GM23248 (cell line): ENCODE data around the gene SULT6B1. TPM values are rescaled to one million over a fixed set of nuclear protein-coding genes. Genes with fewer than 3 reads are reported as not detected.
"Not testable (repeated sequence)": the region's sequence is repeated elsewhere in the genome, so short reads cannot be mapped to it uniquely, and the experiment has no call there.

ENCODE experiments used
- DNase-seq: peaks from one replicate; pipeline ENCODE4 v3.0.0-alpha.2; 2015
- H2AFZ ChIP-seq: fragments of 200-600 bp; sonication (generic); 2 replicates; pipeline ENCODE4 v1.6.1; 2016; ENCODE audit warnings: antibody characterized with exemption
- H3F3A ChIP-seq: fragments of 200-600 bp; sonication (generic); 2 replicates; pipeline ENCODE4 v1.6.1; 2016; ENCODE audit warnings: mild to moderate bottlenecking, antibody characterized with exemption, mixed run types; ENCODE audit not compliant: insufficient read depth
- H3K27ac ChIP-seq: fragments of 200-600 bp; sonication (generic); 2 replicates; pipeline ENCODE4 v1.5.1; 2016; ENCODE audit warnings: mild to moderate bottlenecking
- H3K27me3 ChIP-seq: fragments of 200-600 bp; sonication (generic); replicated peaks from 2 replicates; pipeline ENCODE4 v1.6.1; 2016; ENCODE audit warnings: mild to moderate bottlenecking; ENCODE audit not compliant: insufficient read depth
- H3K36me3 ChIP-seq: fragments of 200-600 bp; sonication (generic); 2 replicates; pipeline ENCODE4 v1.6.1; 2016; ENCODE audit warnings: low read depth, mild to moderate bottlenecking
- H3K4me1 ChIP-seq: fragments of 200-600 bp; sonication (generic); 2 replicates; pipeline ENCODE4 v1.6.1; 2016; ENCODE audit warnings: mild to moderate bottlenecking; ENCODE audit not compliant: insufficient read depth
- H3K4me2 ChIP-seq: fragments of 200-600 bp; sonication (generic); one replicate; pipeline ENCODE4 v1.6.1; 2016; ENCODE audit warnings: mild to moderate bottlenecking; ENCODE audit not compliant: unreplicated experiment
- H3K4me3 ChIP-seq: fragments of 200-600 bp; sonication (generic); 2 replicates; pipeline ENCODE4 v1.5.1; 2016; ENCODE audit warnings: mild to moderate bottlenecking
- H3K79me2 ChIP-seq: fragments of 200-600 bp; sonication (generic); 2 replicates; pipeline ENCODE4 v1.6.1; 2016; ENCODE audit warnings: mild to moderate bottlenecking; ENCODE audit not compliant: insufficient read depth
- H3K9ac ChIP-seq: fragments of 200-600 bp; sonication (generic); 2 replicates; pipeline ENCODE4 v1.6.1; 2016; ENCODE audit warnings: mild to moderate bottlenecking
- H3K9me2 ChIP-seq: fragments of 200-600 bp; sonication (generic); 2 replicates; pipeline ENCODE4 v1.6.1; 2016; ENCODE audit warnings: mixed run types, mild to moderate bottlenecking, moderate library complexity; ENCODE audit not compliant: insufficient read depth
- H3K9me3 ChIP-seq: fragments of 200-600 bp; sonication (generic); one replicate; pipeline ENCODE4 v1.6.1; 2017; ENCODE audit warnings: low read depth
- H4K20me1 ChIP-seq: fragments of 200-600 bp; sonication (generic); 2 replicates; pipeline ENCODE4 v1.6.0; 2016; ENCODE audit not compliant: insufficient read depth
- EZH2 ChIP-seq: fragments of 200-600 bp; sonication (generic); IDR thresholded peaks from 2 replicates; pipeline ENCODE4 v1.6.1; 2018; ENCODE audit warnings: antibody characterized with exemption, mild to moderate bottlenecking; ENCODE audit not compliant: insufficient read depth, poor library complexity, severe bottlenecking
- EZH2phosphoT487 ChIP-seq: fragments of 200-600 bp; sonication (generic); IDR thresholded peaks from 2 replicates; pipeline ENCODE4 v1.6.1; 2018; ENCODE audit warnings: antibody characterized with exemption, moderate library complexity, mild to moderate bottlenecking, low read depth; ENCODE audit not compliant: insufficient read depth
- WGBS, 2 experiments: methylation state at CpG; one replicate each; pipeline ENCODE4 v1.1.6; 2015 to 2017; ENCODE audit warnings: low lambda C conversion rate in 2 of 2, low coverage in 1 of 2; ENCODE audit errors: missing lambda C conversion rate in 2 of 2; 5-methylcytosine and 5-hydroxymethylcytosine counted together
- in situ Hi-C: fragments of 300-500 bp; cut with MboI; formaldehyde crosslinking; loops from 2 replicates; pipeline ENCODE4 v1.15.0; 2020
- polyA plus RNA-seq: library from polyadenylated mRNA; unstranded; fragments of >200 nt; fragmentation: Nextera tagmentation; extraction: Ambion mirVana; gene quantifications from 2 replicates; pipeline ENCODE4 v1.2.1, GENCODE V29; 2016
- total RNA-seq: library from RNA; depleted of rRNA; stranded (reverse); fragments of >200 nt; shearing (Covaris generic); gene quantifications from 2 replicates; pipeline ENCODE4 v1.2.3, GENCODE V29; 2014

The SULT6B1 gene
- total and polyA plus RNA-seq, 2 experiments from 2014 or later: not detected

- H3K79me2 ChIP-seq: peaks cover 89% of the 10 kb centered on the region
- H2AFZ ChIP-seq: no peak overlapping the region
- no peak overlapping the region for H3K27ac ChIP-seq
- H3K9ac ChIP-seq: no peak overlapping the region
- H3K9me3 ChIP-seq: no peaks in the 10 kb centered on the region
- peaks cover 10% of the 10 kb centered on the region for H3F3A ChIP-seq
- no peaks in the 10 kb centered on the region for H4K20me1 ChIP-seq
- in situ Hi-C loops: no loop called here
- H3K9me2 ChIP-seq: no peaks in the 10 kb centered on the region
- H3K36me3 ChIP-seq: peaks cover 20% of the 10 kb centered on the region
- no peak overlapping the region for H3K4me2 ChIP-seq
- 97 to 99% methylated on average over 3 of the region's 3 CpGs for WGBS, 2 experiments
- no peak overlapping the region for H3K4me3 ChIP-seq
- no peak for DNase-seq
- TF ChIP-seq EZH2: no peak
- no peak for TF ChIP-seq EZH2phosphoT487
- H3K4me1 ChIP-seq: peaks cover 21% of the 10 kb centered on the region
- H3K27me3 ChIP-seq: no peaks in the 10 kb centered on the region
Measured at GRCh38 chr2:37228788-37229187, 40.3 kb upstream of the SULT6B1 start.

- H3K4me1 ChIP-seq: peaks cover 16% of the 10 kb centered on the region
- H3K27me3 ChIP-seq: no peaks in the 10 kb centered on the region
- no peak overlapping the region for H2AFZ ChIP-seq
- peaks cover 85% of the 10 kb centered on the region for H3K79me2 ChIP-seq
- DNase-seq: no peak
- no peaks in the 10 kb centered on the region for H3K9me2 ChIP-seq
- in situ Hi-C loops: no loop called here
- no peak overlapping the region for H3K4me3 ChIP-seq
- H4K20me1 ChIP-seq: peaks cover 5% of the 10 kb centered on the region; the same call in 1 of the 2 replicates
- peaks cover 5% of the 10 kb centered on the region for H3F3A ChIP-seq
- no peak overlapping the region for H3K4me2 ChIP-seq
- H3K36me3 ChIP-seq: peaks cover 30% of the 10 kb centered on the region
- no peak overlapping the region for H3K27ac ChIP-seq
- no peaks in the 10 kb centered on the region for H3K9me3 ChIP-seq
- WGBS, 2 experiments: 99 to 100% methylated on average over 4 of the region's 4 CpGs
- H3K9ac ChIP-seq: no peak overlapping the region
- TF ChIP-seq EZH2phosphoT487 (no peak), EZH2 (no peak)
Measured at GRCh38 chr2:37226863-37227262, 38.4 kb upstream of the SULT6B1 start.

- no CpG with 5 or more reads among the region's 2 CpGs for WGBS, 2 experiments
- H2AFZ ChIP-seq, H3K4me2 ChIP-seq, H3K27me3 ChIP-seq, DNase-seq, H3K27ac ChIP-seq, H3K4me3 ChIP-seq, H3K9ac ChIP-seq, H3K9me2 ChIP-seq, H3F3A ChIP-seq, H4K20me1 ChIP-seq, in situ Hi-C loops, H3K9me3 ChIP-seq: not testable (repeated sequence)
- H3K79me2 ChIP-seq: peaks cover 79% of the 10 kb centered on the region
- H3K4me1 ChIP-seq: peaks cover 12% of the 10 kb centered on the region
- H3K36me3 ChIP-seq: peaks cover 43% of the 10 kb centered on the region
Measured at GRCh38 chr2:37225129-37225528, 36.7 kb upstream of the SULT6B1 start.

- Histone ChIP-seq H3K36me3 (peaks cover 49% of the 10 kb centered on the region), H3K27me3 (no peaks in the 10 kb centered on the region), H3K4me1 (0 out of 2 replicates have a peak, but pooled peaks cover under 1% of the 10 kb centered on the region), H3F3A (peaks cover 8% of the 10 kb centered on the region; the same call in 1 of the 2 replicates), H3K9me3 (no peaks in the 10 kb centered on the region), H3K27ac (no peak overlapping the region), H2AFZ (no peak overlapping the region), H3K4me2 (no peak overlapping the region), H3K79me2 (peaks cover 71% of the 10 kb centered on the region), H3K4me3 (no peak overlapping the region), H3K9me2 (no peaks in the 10 kb centered on the region), H4K20me1 (peaks cover 5% of the 10 kb centered on the region; the same call in 1 of the 2 replicates), H3K9ac (no peak overlapping the region)
- peak; percentile 9 for DNase-seq
- 92 to 100% methylated on average over 1 of the region's 1 CpG for WGBS, 2 experiments
- TF ChIP-seq EZH2 (no peak), EZH2phosphoT487 (no peak)
- in situ Hi-C loops: no loop called here
Measured at GRCh38 chr2:37224063-37224462, 35.6 kb upstream of the SULT6B1 start.

- Histone ChIP-seq H2AFZ (no peak overlapping the region), H3K4me2 (no peak overlapping the region), H3K9ac (no peak overlapping the region), H3K36me3 (peaks cover 52% of the 10 kb centered on the region), H4K20me1 (peaks cover 5% of the 10 kb centered on the region; the same call in 1 of the 2 replicates), H3K4me3 (no peak overlapping the region), H3K27ac (no peak overlapping the region), H3K27me3 (no peaks in the 10 kb centered on the region), H3K4me1 (no peaks in the 10 kb centered on the region), H3F3A (peaks cover 10% of the 10 kb centered on the region; the same call in 1 of the 2 replicates), H3K9me2 (no peaks in the 10 kb centered on the region), H3K79me2 (peaks cover 69% of the 10 kb centered on the region), H3K9me3 (no peaks in the 10 kb centered on the region)
- no peak for DNase-seq
- WGBS, 2 experiments: 96 to 97% methylated on average over 4 of the region's 4 CpGs
- TF ChIP-seq EZH2phosphoT487: no peak
- TF ChIP-seq EZH2: no peak
- in situ Hi-C loops: no loop called here
Measured at GRCh38 chr2:37223131-37223530, 34.7 kb upstream of the SULT6B1 start.
